Prostate gland (tissue), 2 donors: ENCODE measurements around the gene ARHGAP18. TPM values are rescaled to one million over a fixed set of nuclear protein-coding genes. Genes with fewer than 3 reads are reported as not detected.
"Not testable (repeated sequence)": the region's sequence is repeated elsewhere in the genome, so short reads cannot be mapped to it uniquely, and the experiment has no call there.

ENCODE experiments used
- DNase-seq: peaks from one replicate; pipeline ENCODE4 v3.0.0-alpha.2; 2019; ENCODE audit warnings: low spot score
- H3K27ac ChIP-seq, 2 donors: fragments of 200-600 bp; sonication (generic); 2 replicates each; pipeline ENCODE4 v1.5.1; 2017 to 2019
- H3K27me3 ChIP-seq: fragments of 200-600 bp; sonication (generic); replicated peaks from 2 replicates; pipeline ENCODE4 v1.5.1; 2019; ENCODE audit not compliant: insufficient read depth
- H3K36me3 ChIP-seq, 2 donors: fragments of 200-600 bp; sonication (generic); 1 replicate in 1 of 2; 2 replicates in 1 of 2; pipeline versions ENCODE4 v1.5.1 to v1.8.1; 2017 to 2019
- H3K4me1 ChIP-seq: fragments of 200-600 bp; sonication (generic); replicated peaks from 2 replicates; pipeline ENCODE4 v1.5.1; 2019
- H3K4me3 ChIP-seq, 2 donors: fragments of 200-600 bp; sonication (generic); 2 replicates each; pipeline ENCODE4 v1.5.1; 2017 to 2019
- H3K9me3 ChIP-seq: fragments of 200-600 bp; sonication (generic); 2 replicates; pipeline ENCODE4 v1.5.1; 2017
- CTCF ChIP-seq, 4 experiments: fragments of 200-600 bp in 2 of 4; fragments of 450-650 bp in 2 of 4; sonication (generic) in 2 of 4; IDR thresholded peaks; 1 replicate in 3 of 4; 2 replicates in 1 of 4; pipeline ENCODE4 v1.5.1; 2016 to 2019; ENCODE audit warnings: antibody characterized with exemption in 4 of 4, mild to moderate bottlenecking in 2 of 4, moderate library complexity in 2 of 4
- POLR2A ChIP-seq: fragments of 450-650 bp; IDR thresholded peaks from one replicate; pipeline ENCODE4 v1.6.1; 2016; ENCODE audit warnings: antibody characterized with exemption, mild to moderate bottlenecking
- POLR2AphosphoS5 ChIP-seq: sonication (generic); formaldehyde crosslinking; IDR thresholded peaks from one replicate; pipeline ENCODE4 v1.6.1; 2017; ENCODE audit warnings: antibody characterized with exemption
- WGBS: methylation state at CpG from one replicate; pipeline ENCODE4 v1.1.5; 2018; 5-methylcytosine and 5-hydroxymethylcytosine counted together
- intact Hi-C: fragments of 100-400 bp; cut with DNase I; formaldehyde crosslinking; loops from one replicate; pipeline ENCODE4 v1.14.2; 2022
- total RNA-seq, 2 donors: library from RNA; depleted of rRNA; stranded (reverse); fragments of >200 nt; gene quantifications; one replicate each; pipeline ENCODE4 v1.1.0, GENCODE V29; 2016

Gene ARHGAP18
- total RNA-seq, 2 donors from 2014 or later = 15.0 to 29.1 TPM

DNA sequence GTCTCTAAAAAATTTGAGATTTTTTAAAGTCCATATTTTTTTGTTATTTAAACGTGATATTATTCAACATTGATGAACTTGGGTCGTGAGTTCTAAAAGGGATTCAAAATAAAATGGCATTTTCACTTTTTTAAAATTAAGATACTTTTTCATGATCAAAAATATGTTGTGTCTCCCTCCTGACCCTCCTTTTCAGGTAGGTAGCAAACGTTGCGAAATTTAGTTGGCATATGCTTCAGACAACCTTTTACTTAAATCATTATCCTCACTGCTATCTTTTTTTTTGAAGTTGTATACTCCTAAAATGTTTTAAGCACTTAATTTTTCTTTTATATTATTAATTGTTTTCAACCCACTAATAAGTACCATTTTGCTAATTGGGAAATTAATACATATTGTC lies 133.5 kb downstream of the ARHGAP18 start:
- no peak for DNase-seq
- H3K4me1 ChIP-seq = no peaks in the 10 kb centered on the region
- no peak overlapping the region for H3K27ac ChIP-seq
- H3K27me3 ChIP-seq = no peaks in the 10 kb centered on the region
- no peaks in the 10 kb centered on the region for H3K9me3 ChIP-seq
- no peak overlapping the region for H3K4me3 ChIP-seq
- TF ChIP-seq POLR2A (no peak), POLR2AphosphoS5 (no peak), CTCF (IDR thresholded peaks at IDR 0.05) (no peak)
- 85% methylated on average over 4 of the region's 4 CpGs for WGBS
- intact Hi-C loops = no loop called here
- no peaks in the 10 kb centered on the region for H3K36me3 ChIP-seq

DNA sequence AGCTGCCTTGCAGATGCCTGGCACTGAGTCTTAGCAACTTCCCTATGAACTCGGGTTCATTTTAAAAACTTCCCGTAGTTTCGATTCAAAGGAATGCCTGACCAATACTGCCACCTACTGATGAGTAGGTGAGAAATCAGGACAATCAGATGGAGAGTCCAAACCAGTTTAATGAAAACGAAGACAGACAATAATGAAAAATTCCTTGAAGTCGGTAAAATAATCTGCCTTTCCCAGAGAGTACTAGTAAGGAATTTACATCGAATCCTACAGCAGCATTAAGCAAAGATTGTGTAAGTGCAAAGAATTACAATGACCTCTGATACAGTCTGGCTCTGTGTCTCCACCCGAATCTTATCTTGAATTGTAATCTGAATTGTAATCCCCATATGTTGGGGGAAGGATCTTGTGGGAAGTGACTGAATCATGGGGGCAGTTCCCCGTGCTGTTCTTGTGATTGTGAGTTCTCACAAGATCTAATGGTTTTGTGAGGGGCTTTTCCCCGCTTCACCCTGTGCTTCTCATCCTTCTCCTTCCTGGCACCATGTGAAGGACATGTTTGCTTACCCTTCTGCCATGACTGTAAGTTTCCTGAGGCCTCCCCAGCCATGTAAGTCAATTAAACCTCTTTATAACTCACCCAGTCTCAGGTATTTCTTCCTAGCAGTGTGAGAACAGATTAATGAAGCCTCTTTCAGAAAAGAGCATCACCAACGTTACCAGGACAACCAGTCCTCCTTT lies 134.4 kb downstream of the ARHGAP18 start:
- H3K9me3 ChIP-seq = no peaks in the 10 kb centered on the region
- TF ChIP-seq CTCF (IDR thresholded peaks at IDR 0.05) (peak; percentile 19 to 72 (median 66)), POLR2A (no peak), POLR2AphosphoS5 (peak; percentile 27)
- no peak overlapping the region for H3K27ac ChIP-seq
- WGBS = 24% methylated on average over 10 of the region's 10 CpGs
- H3K4me1 ChIP-seq = no peaks in the 10 kb centered on the region
- intact Hi-C loops = loop anchor here (2.0 kb wide), 1 partner anchor 77 kb away; no protein-coding TSS in a partner anchor
- no peaks in the 10 kb centered on the region for H3K27me3 ChIP-seq
- no peaks in the 10 kb centered on the region for H3K36me3 ChIP-seq
- no peak overlapping the region for H3K4me3 ChIP-seq
- peak; percentile 12 for DNase-seq

DNA sequence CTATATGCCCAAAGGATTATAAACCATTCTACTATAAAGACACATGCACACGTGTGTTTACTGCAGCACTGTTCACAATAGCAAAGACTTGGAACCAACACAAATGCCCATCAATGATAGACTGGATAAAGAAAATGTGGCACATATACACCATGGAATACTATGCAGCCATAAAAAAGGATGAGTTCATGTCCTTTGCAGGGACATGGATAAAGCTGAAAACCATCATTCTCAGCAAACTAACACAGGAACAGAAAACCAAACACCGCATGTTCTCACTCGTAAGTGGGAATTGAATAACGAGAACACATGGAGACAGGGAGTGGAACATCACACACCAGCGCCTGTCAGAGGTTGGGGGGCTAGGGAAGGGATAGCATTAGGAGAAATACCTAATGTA lies 135.4 kb downstream of the ARHGAP18 start:
- 97% methylated on average over 5 of the region's 5 CpGs for WGBS
- H3K36me3 ChIP-seq, H3K4me1 ChIP-seq, H3K9me3 ChIP-seq, DNase-seq, H3K4me3 ChIP-seq, H3K27me3 ChIP-seq, H3K27ac ChIP-seq: not testable (repeated sequence)
- intact Hi-C loops = loop anchor here (2.0 kb wide), 1 partner anchor 76 kb away; no protein-coding TSS in a partner anchor

- H3K9me3 ChIP-seq, H3K27ac ChIP-seq, DNase-seq, H3K4me3 ChIP-seq, intact Hi-C loops, H3K27me3 ChIP-seq, H3K36me3 ChIP-seq, H3K4me1 ChIP-seq: not testable (repeated sequence)
- WGBS = 100% methylated on average over 1 of the region's 1 CpG
Observed at GRCh38 chr6:129570929-129571328, 139.0 kb downstream of the ARHGAP18 start.

DNA sequence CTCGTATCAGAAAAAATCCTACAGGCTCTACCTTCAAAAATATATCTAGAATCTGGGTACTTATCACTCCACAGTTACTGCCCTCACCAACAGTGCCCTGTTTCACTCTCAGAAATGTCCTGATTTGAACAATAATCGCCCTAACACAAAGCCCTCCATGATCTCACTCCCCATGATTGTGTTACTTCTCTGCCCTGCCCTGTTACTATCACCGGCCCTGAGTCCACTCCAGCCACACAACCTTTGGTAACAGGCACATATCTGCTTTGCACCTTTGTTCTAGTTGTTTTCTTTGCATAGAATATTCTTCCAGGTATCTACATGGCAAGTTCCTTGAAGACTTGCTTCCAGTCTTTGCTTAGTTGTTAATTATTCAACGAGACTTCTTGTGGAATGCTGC lies 142.0 kb downstream of the ARHGAP18 start:
- 93% methylated on average over 4 of the region's 4 CpGs for WGBS
- Histone ChIP-seq H3K9me3 (no peaks in the 10 kb centered on the region), H3K27me3 (no peaks in the 10 kb centered on the region), H3K4me3 (no peak overlapping the region), H3K4me1 (no peaks in the 10 kb centered on the region), H3K36me3 (no peaks in the 10 kb centered on the region), H3K27ac (no peak overlapping the region)
- intact Hi-C loops = no loop called here
- TF ChIP-seq CTCF (IDR thresholded peaks at IDR 0.05) = no peak
- no peak for TF ChIP-seq POLR2A
- no peak for TF ChIP-seq POLR2AphosphoS5
- no peak for DNase-seq

DNA sequence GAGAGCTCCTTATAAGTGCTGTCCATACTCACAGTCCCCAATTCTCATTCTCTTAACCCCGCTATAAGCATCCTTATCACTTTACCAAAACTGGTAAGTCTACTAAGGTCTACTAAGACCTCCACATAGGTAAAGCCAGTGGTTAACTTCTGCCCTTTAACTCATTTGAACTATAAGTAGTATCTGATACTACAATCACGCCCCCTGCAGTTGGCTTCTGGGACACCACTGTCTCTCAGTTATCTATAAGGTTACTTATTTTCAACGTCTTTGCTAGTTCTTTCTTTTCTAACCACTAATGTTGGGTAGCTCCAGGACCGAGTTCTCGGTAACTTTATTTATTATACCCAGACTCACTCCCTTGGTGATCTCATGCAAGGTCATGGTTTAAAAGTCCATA lies 142.6 kb downstream of the ARHGAP18 start:
- 88% methylated on average over 5 of the region's 5 CpGs for WGBS
- TF ChIP-seq CTCF (IDR thresholded peaks at IDR 0.05) = peak in 2 of 4 experiments; percentile 16 to 37
- TF ChIP-seq POLR2A = no peak
- TF ChIP-seq POLR2AphosphoS5 = no peak
- no peaks in the 10 kb centered on the region for H3K27me3 ChIP-seq

More for the DNA sequence above, 142.6 kb downstream of the ARHGAP18 start:
- H3K4me3 ChIP-seq = no peak overlapping the region
- no peaks in the 10 kb centered on the region for H3K4me1 ChIP-seq
- H3K36me3 ChIP-seq = no peaks in the 10 kb centered on the region
- H3K27ac ChIP-seq = no peak overlapping the region
- no peaks in the 10 kb centered on the region for H3K9me3 ChIP-seq
- no peak for DNase-seq
- intact Hi-C loops = no loop called here
